ENCODE results near the gene STAT3.
"Not testable (repeated sequence)": the region's sequence is repeated elsewhere in the genome, so short reads cannot be mapped to it uniquely, and the experiment has no call there.

STAT3 gene

DNA sequence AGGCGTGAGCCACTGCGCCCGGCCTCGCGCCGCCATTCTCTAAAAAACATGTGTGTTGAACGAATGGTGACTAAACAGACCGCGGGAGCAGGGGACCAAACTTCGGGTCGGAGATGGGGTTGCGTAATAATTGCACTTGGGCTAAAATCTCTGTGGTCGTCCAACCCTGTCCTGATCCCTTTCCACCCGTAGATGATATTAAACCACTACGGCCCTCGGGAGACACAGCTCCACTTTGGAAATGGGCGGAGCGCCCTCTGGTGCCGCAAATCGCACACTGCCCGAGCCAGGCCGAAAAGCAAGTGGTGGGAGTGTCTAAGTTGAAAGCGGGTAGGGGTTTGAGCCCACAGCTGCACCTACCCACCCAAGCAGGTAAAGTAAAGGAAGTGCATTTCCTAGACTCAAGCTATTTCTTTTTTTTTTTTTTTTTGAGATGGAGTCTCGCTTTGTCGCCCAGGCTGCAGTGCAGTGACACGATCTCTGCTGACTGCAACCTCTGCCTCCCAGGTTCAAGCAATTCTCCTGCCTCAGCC is 17.8 kb upstream of the STAT3 start:
- Histone ChIP-seq H3K4me1 (ENCODE audit: control insufficient read depth, low read depth, low read length) (peaks cover 23% of the 10 kb centered on the region), H3K27ac (ENCODE audit: low read length) (no peak overlapping the region), H3K9ac (ENCODE audit: low read length) (no peak overlapping the region), H3K36me3 (ENCODE audit: control insufficient read depth, low read depth, low read length) (no peaks in the 10 kb centered on the region), H3K4me3 (ENCODE audit: low read length) (no peak overlapping the region), H3K9me3 (ENCODE audit: control insufficient read depth, low read depth, low read length) (no peaks in the 10 kb centered on the region), H3K27me3 (ENCODE audit: control insufficient read depth, insufficient read depth, low read length) (no peaks in the 10 kb centered on the region)

DNA sequence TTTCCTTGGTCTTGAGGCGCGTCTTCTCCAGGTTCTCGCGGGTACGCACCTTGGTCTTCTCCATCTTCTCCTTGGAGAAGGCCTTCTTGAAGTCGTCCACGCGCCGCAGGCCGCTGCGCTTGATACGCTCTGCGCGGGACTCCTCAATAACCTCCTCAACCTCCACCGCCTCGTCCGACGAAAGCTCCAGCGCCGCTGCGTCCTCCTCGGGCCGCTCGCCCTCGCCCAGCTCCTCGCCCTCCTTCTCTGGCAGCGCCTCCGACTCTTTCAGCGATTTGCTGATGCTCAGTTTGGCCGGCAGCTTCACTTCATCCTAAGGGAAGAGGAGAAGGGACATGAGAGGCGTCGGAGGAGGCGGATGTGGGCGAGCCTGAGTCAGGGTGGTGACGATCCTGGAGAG is 16.8 kb upstream of the STAT3 start:
- peaks cover 28% of the 10 kb centered on the region for H3K4me1 ChIP-seq (ENCODE audit: control insufficient read depth, low read depth, low read length)
- H3K9me3 ChIP-seq (ENCODE audit: control insufficient read depth, low read depth, low read length) = no peaks in the 10 kb centered on the region
- no peak overlapping the region for H3K4me3 ChIP-seq (ENCODE audit: low read length)
- no peaks in the 10 kb centered on the region for H3K27me3 ChIP-seq (ENCODE audit: control insufficient read depth, insufficient read depth, low read length)
- H3K27ac ChIP-seq (ENCODE audit: low read length) = no peak overlapping the region
- H3K36me3 ChIP-seq (ENCODE audit: control insufficient read depth, low read depth, low read length) = no peaks in the 10 kb centered on the region
- no peak overlapping the region for H3K9ac ChIP-seq (ENCODE audit: low read length)

DNA sequence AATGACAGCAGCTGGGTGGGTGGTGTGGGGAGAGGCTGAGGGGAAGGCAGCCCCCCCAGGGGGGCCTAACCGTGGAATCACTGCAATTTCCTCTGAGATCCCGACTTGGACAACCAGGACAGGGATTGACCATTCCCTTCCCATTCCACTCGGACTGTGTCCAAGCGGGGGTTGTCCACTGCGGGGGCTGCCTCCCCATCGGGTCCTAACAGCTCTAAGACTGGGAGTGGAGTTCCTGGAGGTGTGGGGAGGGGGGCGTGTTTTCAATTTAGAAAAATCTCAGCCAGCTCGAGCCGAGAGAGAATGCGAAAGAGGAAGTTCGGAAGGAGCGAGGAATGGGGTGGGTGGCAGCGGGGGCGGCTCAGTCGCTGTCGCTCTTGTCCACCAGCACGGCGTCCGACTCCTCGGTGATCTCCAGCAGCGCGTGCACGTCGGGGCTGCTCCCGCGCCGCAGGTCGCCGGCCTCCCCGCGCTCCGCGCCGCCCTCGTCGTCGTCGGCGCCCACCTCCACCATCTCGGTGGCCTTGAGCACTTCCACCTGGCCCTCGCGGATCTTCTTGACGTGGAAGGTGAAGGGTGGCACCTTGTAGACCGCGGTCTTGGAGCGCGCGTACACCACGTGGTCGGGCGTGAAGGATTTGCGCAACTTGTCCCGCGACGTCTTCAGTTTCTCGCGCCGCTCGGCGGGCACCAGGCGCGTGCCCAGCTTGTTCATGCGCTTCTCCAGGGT is 16.2 kb upstream of the STAT3 start:
- Histone ChIP-seq H3K9me3 (ENCODE audit: control insufficient read depth, low read depth, low read length) (no peaks in the 10 kb centered on the region), H3K27ac (ENCODE audit: low read length) (no peak overlapping the region), H3K27me3 (ENCODE audit: control insufficient read depth, insufficient read depth, low read length) (no peaks in the 10 kb centered on the region), H3K9ac (ENCODE audit: low read length) (no peak overlapping the region), H3K4me3 (ENCODE audit: low read length) (no peak overlapping the region), H3K36me3 (ENCODE audit: control insufficient read depth, low read depth, low read length) (no peaks in the 10 kb centered on the region), H3K4me1 (ENCODE audit: control insufficient read depth, low read depth, low read length) (peaks cover 30% of the 10 kb centered on the region)

DNA sequence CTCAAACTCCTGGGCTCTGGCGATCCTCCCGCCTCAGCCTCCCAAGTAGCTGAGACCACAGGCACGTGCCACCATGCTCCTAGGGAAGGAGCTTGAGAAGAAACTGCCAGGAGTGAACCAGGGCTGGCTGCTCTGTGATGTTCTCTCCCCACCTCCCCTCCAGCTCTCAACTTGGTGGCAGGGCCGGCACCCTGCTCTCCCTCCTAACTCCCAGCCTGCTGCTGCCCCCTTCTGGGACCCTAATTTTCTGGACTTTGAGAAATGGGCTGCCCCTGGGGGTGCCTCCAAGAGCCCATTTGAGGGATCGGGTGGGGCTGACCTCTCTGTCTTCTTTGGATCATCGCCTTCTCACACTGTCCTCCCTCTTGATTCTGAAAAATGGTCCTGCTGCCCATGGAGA is 14.9 kb upstream of the STAT3 start:
- Histone ChIP-seq H3K9me3 (ENCODE audit: control insufficient read depth, low read depth, low read length) (no peaks in the 10 kb centered on the region), H3K4me3 (ENCODE audit: low read length) (no peak overlapping the region), H3K9ac (ENCODE audit: low read length) (no peak overlapping the region), H3K27ac (ENCODE audit: low read length) (no peak overlapping the region), H3K36me3 (ENCODE audit: control insufficient read depth, low read depth, low read length) (no peaks in the 10 kb centered on the region), H3K4me1 (ENCODE audit: control insufficient read depth, low read depth, low read length) (peaks cover 28% of the 10 kb centered on the region), H3K27me3 (ENCODE audit: control insufficient read depth, insufficient read depth, low read length) (no peaks in the 10 kb centered on the region)

DNA sequence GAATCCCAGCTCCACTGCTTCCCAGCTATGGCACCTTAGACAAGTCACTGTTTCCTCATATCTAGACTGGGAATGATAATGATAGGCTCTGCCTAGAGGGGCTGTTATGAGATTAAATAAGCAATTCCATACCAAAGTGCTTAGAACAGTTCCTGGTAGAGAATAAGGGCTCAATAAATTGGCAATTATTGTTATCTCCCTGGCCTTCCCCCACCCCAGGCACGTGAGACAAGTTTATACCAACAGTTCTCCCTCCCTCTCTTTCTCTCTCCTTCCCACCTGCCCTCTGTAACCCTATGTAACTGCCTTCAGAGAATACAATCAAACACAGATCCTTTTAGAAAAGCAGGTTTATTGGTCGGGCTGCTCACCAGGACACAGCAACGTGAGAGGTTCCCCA is 13.9 kb upstream of the STAT3 start:
- H3K9me3 ChIP-seq (ENCODE audit: control insufficient read depth, low read depth, low read length) = no peaks in the 10 kb centered on the region
- H3K9ac ChIP-seq (ENCODE audit: low read length) = peak overlapping the region; percentile 8
- H3K4me1 ChIP-seq (ENCODE audit: control insufficient read depth, low read depth, low read length) = peaks cover 20% of the 10 kb centered on the region
- no peaks in the 10 kb centered on the region for H3K27me3 ChIP-seq (ENCODE audit: control insufficient read depth, insufficient read depth, low read length)
- H3K27ac ChIP-seq (ENCODE audit: low read length) = no peak overlapping the region
- no peak overlapping the region for H3K4me3 ChIP-seq (ENCODE audit: low read length)
- H3K36me3 ChIP-seq (ENCODE audit: control insufficient read depth, low read depth, low read length) = no peaks in the 10 kb centered on the region

DNA sequence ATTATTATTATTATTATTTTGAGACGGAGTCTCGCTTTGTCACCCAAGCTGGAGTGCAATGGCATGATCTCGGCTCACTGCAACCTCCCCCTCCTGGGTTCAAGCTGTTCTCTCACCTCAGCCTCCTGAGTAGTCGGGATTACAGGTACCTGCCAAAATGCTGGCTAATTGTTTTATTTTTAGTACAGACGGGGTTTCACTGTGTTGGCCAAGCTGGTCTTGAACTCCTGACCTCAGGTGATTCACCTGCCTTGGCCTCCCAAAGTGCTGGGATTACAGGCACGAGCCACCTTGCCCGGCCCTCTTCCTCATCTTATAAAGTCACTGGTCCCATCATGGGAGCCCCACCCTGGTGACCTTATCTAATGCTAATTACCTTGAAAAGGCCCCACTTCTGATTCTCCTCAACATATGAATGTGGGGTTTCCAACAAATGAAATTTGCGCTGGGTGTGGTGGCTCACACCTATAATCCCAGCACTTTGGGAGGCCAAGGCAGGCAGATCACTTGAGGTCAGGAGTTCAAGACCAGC is 12.7 kb upstream of the STAT3 start:
- not testable (repeated sequence) for H3K4me3 ChIP-seq (ENCODE audit: low read length); H3K27me3 ChIP-seq (ENCODE audit: control insufficient read depth, insufficient read depth, low read length); H3K9ac ChIP-seq (ENCODE audit: low read length); H3K27ac ChIP-seq (ENCODE audit: low read length); H3K36me3 ChIP-seq (ENCODE audit: control insufficient read depth, low read depth, low read length); H3K9me3 ChIP-seq (ENCODE audit: control insufficient read depth, low read depth, low read length)
- H3K4me1 ChIP-seq (ENCODE audit: control insufficient read depth, low read depth, low read length) = peaks cover 20% of the 10 kb centered on the region

DNA sequence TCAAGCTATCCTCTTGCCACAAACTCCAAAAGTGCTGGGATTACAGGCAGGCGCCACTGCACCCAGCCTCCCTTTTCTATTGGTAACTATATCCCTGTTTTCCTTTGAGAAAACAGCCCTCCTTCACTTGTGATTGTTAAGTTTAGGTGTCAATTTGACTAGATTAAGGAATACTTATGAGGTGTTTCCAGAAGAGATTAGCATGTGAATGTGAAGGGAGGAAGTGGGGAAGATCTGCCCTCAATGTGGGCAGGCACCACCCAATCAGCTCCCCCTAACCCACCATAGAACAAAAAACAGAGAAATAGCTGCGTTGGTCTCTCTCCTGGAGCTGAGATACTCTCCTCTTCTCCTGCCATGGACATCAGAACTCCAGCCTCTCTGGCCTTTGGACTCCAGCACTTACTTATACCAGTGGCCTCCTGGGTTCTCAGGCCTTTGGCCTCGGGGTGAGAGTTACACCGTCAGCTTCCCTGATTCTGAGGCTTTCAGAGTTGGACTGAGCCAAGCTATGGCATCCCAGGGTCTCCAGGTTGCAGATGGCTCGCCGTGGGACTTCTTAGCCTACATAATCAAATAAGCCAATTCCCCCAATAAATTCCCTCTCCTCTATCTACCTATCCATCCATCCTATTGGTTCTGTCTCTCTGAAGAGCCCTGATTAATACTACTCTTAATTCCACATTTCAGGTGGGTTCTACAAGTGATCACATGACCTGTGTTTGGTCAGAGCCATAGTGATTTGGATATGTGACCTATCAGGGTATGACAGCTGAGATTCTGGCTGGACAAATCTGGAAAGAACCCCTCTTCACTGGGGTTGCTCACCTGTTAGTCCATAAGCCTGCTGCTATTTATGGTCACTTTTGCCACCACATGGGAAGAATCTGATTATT is 12.0 kb upstream of the STAT3 start:
- no peaks in the 10 kb centered on the region for H3K27me3 ChIP-seq (ENCODE audit: control insufficient read depth, insufficient read depth, low read length)
- H3K9ac ChIP-seq (ENCODE audit: low read length) = no peak overlapping the region
- H3K27ac ChIP-seq (ENCODE audit: low read length) = no peak overlapping the region
- H3K9me3 ChIP-seq (ENCODE audit: control insufficient read depth, low read depth, low read length) = no peaks in the 10 kb centered on the region
- no peak overlapping the region for H3K4me3 ChIP-seq (ENCODE audit: low read length)
- H3K36me3 ChIP-seq (ENCODE audit: control insufficient read depth, low read depth, low read length) = no peaks in the 10 kb centered on the region
- H3K4me1 ChIP-seq (ENCODE audit: control insufficient read depth, low read depth, low read length) = peaks cover 20% of the 10 kb centered on the region

DNA sequence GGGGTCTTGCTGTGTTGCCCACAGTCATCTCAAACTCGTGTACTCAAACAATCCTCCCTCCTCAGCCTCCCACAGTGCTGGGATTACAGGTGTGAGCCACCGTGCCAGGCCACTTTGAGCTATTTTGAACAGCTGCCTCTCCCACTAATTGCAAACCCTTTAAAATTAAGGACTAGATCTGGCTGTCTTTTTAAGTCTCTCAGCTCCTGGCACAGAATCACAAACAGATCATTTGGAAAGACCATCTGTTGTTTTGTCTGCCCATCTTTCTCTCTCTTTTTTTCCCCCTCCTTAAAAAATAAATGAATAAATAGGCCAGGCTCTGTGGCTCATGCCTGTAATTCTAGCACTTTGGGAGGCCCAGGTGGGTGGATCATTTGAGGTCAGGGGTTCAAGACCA is 10.9 kb upstream of the STAT3 start:
- no peak overlapping the region for H3K9ac ChIP-seq (ENCODE audit: low read length)
- peaks cover 20% of the 10 kb centered on the region for H3K4me1 ChIP-seq (ENCODE audit: control insufficient read depth, low read depth, low read length)
- no peak overlapping the region for H3K4me3 ChIP-seq (ENCODE audit: low read length)
- H3K36me3 ChIP-seq (ENCODE audit: control insufficient read depth, low read depth, low read length) = no peaks in the 10 kb centered on the region
- no peak overlapping the region for H3K27ac ChIP-seq (ENCODE audit: low read length)
- H3K9me3 ChIP-seq (ENCODE audit: control insufficient read depth, low read depth, low read length) = no peaks in the 10 kb centered on the region
- H3K27me3 ChIP-seq (ENCODE audit: control insufficient read depth, insufficient read depth, low read length) = no peaks in the 10 kb centered on the region

DNA sequence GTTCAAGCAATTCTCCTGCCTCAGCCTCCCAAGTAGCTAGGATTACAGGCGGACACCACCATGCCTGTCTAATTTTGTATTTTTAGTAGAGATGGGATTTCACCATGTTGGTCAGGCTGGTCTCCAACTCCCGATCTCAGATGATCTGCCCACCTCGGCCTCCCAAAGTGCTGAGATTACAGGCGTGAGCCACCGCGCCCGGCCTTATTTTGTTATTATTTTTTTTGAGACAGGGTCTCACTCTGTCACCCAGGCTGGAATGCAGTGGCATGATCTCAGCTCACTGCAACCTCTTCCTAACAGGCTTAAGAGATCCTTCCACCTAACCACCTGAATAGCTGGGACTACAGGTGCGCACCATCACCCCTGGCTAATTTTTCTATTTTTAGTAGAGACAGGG is 7.4 kb upstream of the STAT3 start:
- H3K36me3 ChIP-seq (ENCODE audit: control insufficient read depth, low read depth, low read length); H3K4me1 ChIP-seq (ENCODE audit: control insufficient read depth, low read depth, low read length); H3K9ac ChIP-seq (ENCODE audit: low read length); H3K27me3 ChIP-seq (ENCODE audit: control insufficient read depth, insufficient read depth, low read length); H3K4me3 ChIP-seq (ENCODE audit: low read length); H3K27ac ChIP-seq (ENCODE audit: low read length); H3K9me3 ChIP-seq (ENCODE audit: control insufficient read depth, low read depth, low read length): not testable (repeated sequence)

DNA sequence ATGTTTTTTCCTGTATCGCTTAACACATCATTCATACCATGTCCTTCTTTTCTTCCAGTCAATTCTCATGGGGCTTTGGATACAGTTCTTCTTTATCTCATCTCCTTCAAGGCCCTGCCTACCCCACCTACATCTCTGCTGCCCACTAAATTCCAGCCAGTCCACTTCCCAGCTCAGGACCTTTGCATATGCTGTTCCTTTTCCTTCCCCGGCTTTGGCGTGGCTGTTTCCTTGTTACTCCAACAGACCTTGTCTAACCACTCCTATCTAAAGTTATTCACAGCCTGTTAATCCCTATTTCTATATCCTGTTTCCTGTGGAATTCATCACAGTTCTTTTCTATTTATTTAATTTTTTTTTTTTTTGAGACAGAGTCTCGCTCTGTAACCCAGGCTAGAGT is 6.6 kb upstream of the STAT3 start:
- H3K9ac ChIP-seq (ENCODE audit: low read length) = no peak overlapping the region
- peaks cover 3% of the 10 kb centered on the region for H3K4me1 ChIP-seq (ENCODE audit: control insufficient read depth, low read depth, low read length)
- no peaks in the 10 kb centered on the region for H3K9me3 ChIP-seq (ENCODE audit: control insufficient read depth, low read depth, low read length)
- no peak overlapping the region for H3K27ac ChIP-seq (ENCODE audit: low read length)
- H3K4me3 ChIP-seq (ENCODE audit: low read length) = no peak overlapping the region
- no peaks in the 10 kb centered on the region for H3K36me3 ChIP-seq (ENCODE audit: control insufficient read depth, low read depth, low read length)
- H3K27me3 ChIP-seq (ENCODE audit: control insufficient read depth, insufficient read depth, low read length) = no peaks in the 10 kb centered on the region

DNA sequence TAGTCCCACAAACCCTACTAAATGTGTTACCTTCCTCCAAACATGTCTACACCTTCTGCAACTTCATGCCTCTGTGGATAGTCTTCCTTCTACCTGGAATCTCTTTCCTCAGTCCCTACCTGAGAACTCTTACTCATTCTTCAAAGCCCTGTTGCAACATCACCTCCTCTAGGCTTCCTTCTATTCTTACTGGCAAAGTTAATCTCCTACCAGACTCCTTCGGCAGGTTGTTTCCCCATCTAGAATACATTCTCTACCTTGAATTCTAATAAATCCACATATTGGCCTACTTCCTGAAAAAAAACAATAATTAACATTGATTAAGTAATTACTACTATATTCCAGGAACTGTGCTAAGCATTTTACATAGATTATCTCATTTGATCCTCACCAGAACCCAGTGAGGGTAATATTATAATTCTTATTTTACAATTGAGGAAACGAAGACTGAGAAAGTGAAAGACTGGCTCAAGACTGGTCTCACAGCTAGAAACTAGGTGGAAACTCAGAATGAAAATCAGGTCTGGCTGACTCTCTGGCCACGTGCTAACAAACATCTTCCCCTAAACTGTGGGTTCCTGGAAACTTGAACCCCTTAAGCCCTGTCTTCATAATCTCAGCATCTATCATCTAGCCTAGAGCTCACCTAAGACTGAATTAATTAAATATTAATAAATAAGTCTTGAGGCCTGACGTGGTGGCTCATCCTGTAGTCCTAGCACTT is 4.6 kb upstream of the STAT3 start:
- H3K9ac ChIP-seq (ENCODE audit: low read length) = no peak overlapping the region
- H3K27me3 ChIP-seq (ENCODE audit: control insufficient read depth, insufficient read depth, low read length) = no peaks in the 10 kb centered on the region
- no peaks in the 10 kb centered on the region for H3K9me3 ChIP-seq (ENCODE audit: control insufficient read depth, low read depth, low read length)
- no peaks in the 10 kb centered on the region for H3K36me3 ChIP-seq (ENCODE audit: control insufficient read depth, low read depth, low read length)
- H3K4me1 ChIP-seq (ENCODE audit: control insufficient read depth, low read depth, low read length) = peaks cover 10% of the 10 kb centered on the region
- H3K27ac ChIP-seq (ENCODE audit: low read length) = no peak overlapping the region
- H3K4me3 ChIP-seq (ENCODE audit: low read length) = no peak overlapping the region

Measured in iPS-18a (cell line).